HL-60 (cell line): Measurements from ENCODE around the gene RIC8B.

ENCODE experiments used
- DNase-seq, 2 experiments: peaks; one replicate each; pipeline ENCODE4 v3.0.0-alpha.2; 2010 to 2020; ENCODE audit warnings: low read depth in 1 of 2, low spot score in 1 of 2
- H3K27ac ChIP-seq: fragments of 250-450 bp; sonication (Bioruptor Pico); replicated peaks from 2 replicates; pipeline ENCODE4 v1.5.1; 2020; ENCODE audit warnings: mild to moderate bottlenecking, moderate library complexity
- H3K27me3 ChIP-seq: fragments of 250-450 bp; sonication (Bioruptor Pico); 2 replicates; pipeline ENCODE4 v1.5.1; 2021; ENCODE audit warnings: mild to moderate bottlenecking, moderate library complexity; ENCODE audit not compliant: insufficient read depth, poor library complexity, severe bottlenecking
- H3K4me3 ChIP-seq: replicated peaks from 2 replicates; pipeline ENCODE4 v1.5.1; 2011; ENCODE audit warnings: mild to moderate bottlenecking, control low read depth, low read length; ENCODE audit not compliant: insufficient read depth
- GABPA ChIP-seq: IDR thresholded peaks from 2 replicates; pipeline ENCODE4 v1.6.1; 2012; ENCODE audit warnings: low read depth
- POLR2AphosphoS5 ChIP-seq: IDR thresholded peaks from 2 replicates; pipeline ENCODE4 v1.6.1; 2012; ENCODE audit warnings: low read depth
- SPI1 ChIP-seq: IDR thresholded peaks from 2 replicates; pipeline ENCODE4 v1.6.1; 2012; ENCODE audit warnings: low read depth, mild to moderate bottlenecking, borderline replicate concordance
- TF ChIP-seq, protein P1 (sequence below): IDR thresholded peaks from one replicate; pipeline ENCODE4 v1.5.1; 2011; ENCODE audit warnings: low read length, control low read depth, inconsistent platforms; ENCODE audit not compliant: insufficient read depth
- TF ChIP-seq, protein P2 (sequence below): IDR thresholded peaks from 2 replicates; pipeline ENCODE4 v1.6.1; 2012; ENCODE audit warnings: low read depth; ENCODE audit not compliant: insufficient replicate concordance

The RIC8B gene

DNA sequence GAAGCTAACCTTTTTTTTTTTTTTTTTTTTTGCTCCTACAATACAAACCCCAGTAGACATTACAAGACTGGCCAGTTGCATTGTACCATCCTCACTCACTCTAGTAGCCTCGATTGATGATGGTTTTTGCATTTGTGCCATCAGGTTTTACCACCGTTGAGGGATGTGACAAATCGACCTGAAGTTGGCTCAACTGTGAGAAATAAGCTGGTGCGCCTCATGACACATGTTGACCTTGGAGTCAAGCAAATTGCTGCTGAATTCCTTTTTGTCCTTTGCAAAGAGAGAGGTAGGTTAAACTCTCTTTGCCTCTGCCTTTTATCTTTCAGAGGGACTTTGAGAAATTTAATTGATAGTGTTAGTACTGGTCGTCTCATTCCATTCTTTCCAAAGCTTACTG is 76.8 kb downstream of the RIC8B start:
- DNase-seq, result no peak
- no peaks in the 10 kb centered on the region for H3K27me3 ChIP-seq
- TF ChIP-seq GABPA (no peak), SPI1 (no peak), POLR2AphosphoS5 (no peak)
- TF ChIP-seq, protein P1, sequence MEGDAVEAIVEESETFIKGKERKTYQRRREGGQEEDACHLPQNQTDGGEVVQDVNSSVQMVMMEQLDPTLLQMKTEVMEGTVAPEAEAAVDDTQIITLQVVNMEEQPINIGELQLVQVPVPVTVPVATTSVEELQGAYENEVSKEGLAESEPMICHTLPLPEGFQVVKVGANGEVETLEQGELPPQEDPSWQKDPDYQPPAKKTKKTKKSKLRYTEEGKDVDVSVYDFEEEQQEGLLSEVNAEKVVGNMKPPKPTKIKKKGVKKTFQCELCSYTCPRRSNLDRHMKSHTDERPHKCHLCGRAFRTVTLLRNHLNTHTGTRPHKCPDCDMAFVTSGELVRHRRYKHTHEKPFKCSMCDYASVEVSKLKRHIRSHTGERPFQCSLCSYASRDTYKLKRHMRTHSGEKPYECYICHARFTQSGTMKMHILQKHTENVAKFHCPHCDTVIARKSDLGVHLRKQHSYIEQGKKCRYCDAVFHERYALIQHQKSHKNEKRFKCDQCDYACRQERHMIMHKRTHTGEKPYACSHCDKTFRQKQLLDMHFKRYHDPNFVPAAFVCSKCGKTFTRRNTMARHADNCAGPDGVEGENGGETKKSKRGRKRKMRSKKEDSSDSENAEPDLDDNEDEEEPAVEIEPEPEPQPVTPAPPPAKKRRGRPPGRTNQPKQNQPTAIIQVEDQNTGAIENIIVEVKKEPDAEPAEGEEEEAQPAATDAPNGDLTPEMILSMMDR, result no peak
- TF ChIP-seq, protein P2, sequence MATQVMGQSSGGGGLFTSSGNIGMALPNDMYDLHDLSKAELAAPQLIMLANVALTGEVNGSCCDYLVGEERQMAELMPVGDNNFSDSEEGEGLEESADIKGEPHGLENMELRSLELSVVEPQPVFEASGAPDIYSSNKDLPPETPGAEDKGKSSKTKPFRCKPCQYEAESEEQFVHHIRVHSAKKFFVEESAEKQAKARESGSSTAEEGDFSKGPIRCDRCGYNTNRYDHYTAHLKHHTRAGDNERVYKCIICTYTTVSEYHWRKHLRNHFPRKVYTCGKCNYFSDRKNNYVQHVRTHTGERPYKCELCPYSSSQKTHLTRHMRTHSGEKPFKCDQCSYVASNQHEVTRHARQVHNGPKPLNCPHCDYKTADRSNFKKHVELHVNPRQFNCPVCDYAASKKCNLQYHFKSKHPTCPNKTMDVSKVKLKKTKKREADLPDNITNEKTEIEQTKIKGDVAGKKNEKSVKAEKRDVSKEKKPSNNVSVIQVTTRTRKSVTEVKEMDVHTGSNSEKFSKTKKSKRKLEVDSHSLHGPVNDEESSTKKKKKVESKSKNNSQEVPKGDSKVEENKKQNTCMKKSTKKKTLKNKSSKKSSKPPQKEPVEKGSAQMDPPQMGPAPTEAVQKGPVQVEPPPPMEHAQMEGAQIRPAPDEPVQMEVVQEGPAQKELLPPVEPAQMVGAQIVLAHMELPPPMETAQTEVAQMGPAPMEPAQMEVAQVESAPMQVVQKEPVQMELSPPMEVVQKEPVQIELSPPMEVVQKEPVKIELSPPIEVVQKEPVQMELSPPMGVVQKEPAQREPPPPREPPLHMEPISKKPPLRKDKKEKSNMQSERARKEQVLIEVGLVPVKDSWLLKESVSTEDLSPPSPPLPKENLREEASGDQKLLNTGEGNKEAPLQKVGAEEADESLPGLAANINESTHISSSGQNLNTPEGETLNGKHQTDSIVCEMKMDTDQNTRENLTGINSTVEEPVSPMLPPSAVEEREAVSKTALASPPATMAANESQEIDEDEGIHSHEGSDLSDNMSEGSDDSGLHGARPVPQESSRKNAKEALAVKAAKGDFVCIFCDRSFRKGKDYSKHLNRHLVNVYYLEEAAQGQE, result no peak
- no peak overlapping the region for H3K4me3 ChIP-seq
- no peak overlapping the region for H3K27ac ChIP-seq

DNA sequence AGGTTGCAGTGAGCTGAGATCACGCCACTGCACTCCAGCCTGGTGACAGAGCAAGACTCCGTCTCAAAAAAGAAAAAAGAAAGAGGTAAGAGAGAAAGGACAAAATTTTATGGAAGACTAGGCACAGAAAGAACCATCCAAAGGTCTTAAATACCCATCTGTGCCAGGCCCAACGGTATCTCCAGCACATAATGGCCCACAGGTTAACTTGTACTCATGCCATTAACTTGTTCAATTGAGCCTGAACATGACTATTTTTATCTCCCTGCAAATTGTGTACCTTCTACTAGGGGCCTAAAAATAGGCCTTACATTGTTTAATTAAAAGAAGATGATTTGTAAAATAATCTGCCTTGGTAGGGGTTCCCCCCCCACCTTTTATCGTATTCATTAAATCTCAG is 80.2 kb downstream of the RIC8B start:
- TF ChIP-seq, protein P1, result no peak
- TF ChIP-seq, protein P2, result no peak
- TF ChIP-seq POLR2AphosphoS5 (no peak), GABPA (no peak), SPI1 (no peak)
- Histone ChIP-seq H3K4me3 (no peak overlapping the region), H3K27me3 (no peaks in the 10 kb centered on the region), H3K27ac (no peak overlapping the region)
- no peak for DNase-seq

DNA sequence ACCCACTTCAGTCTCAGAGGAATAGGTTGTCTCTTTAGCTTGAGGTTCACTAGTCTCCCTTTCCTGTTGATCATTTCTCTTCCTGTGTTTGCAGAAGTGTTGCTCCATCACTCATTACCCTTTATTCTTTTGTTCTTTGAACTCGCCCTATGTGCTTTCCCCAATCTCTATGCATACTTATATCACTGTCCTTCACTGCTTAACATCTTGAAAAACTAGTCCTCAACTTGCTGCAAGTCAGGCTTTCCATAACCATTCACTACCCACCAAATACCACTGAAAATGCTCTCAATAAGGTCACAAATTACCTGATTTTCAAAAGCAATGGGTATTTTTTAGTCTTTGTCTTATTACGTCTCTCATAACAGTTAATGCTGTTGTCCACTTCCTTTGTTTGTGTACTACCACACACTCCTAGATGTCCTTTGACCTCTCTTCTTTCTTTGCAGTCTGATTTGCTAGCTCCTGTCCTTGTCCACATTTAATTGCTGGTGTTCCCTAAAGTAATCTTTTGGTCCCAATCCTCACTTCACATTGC is 80.8 kb downstream of the RIC8B start:
- Histone ChIP-seq H3K4me3 (no peak overlapping the region), H3K27me3 (no peaks in the 10 kb centered on the region), H3K27ac (no peak overlapping the region)
- TF ChIP-seq POLR2AphosphoS5, result no peak
- TF ChIP-seq, protein P2, result no peak
- TF ChIP-seq, protein P1, result no peak
- no peak for DNase-seq
